ENCODE results near the gene TSEN54. TPM values are rescaled to one million over a fixed set of nuclear protein-coding genes. Genes with fewer than 3 reads are reported as not detected.
A peak's percentile ranks its signal among the peaks of the same experiment; 100 is the strongest.

TSEN54 gene
- total and polyA plus RNA-seq, 8 donors = 14.9 to 105 (median 19.5) TPM

DNA sequence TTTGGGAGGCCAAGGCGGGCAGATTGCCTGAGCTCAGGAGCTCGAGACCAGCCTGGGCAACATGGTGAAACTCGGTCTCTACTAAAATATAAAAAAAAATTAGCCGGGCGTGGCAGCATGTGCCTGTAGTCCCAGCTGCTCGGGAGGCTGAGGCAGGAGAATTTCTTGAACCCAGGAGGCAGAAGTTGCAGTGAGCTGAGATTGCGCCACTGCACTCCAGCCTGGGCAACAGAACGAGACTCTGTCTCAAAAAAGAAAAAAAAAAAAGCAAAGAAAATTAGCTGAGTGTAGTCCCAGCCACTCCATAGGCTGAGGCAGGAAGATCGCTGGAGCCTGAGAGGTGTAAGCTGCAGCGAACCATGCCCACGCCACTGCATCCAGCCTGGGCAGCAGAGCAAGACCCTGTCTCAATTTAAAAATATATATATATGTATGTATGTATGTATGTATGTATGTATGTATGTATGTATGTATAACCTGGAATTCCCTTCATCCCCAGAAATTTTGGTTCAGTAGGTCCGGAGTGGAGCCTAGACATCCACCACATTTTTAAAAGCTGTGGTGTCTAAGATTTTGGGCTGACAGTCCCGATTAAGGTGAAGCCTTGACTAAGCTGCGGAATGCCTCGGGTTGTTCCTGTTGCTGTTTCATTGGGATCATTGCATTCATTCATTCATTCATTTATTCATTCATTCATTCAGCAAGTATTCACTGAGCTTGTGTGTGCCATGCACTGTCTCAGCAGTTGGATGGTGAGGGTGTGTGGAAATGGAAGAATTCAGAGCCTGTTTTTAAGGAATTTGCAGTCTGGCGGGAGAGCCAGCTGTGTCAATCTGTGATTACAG, 34.0 kb upstream of the TSEN54 start:
- no peaks in the 10 kb centered on the region for H3K9me3 ChIP-seq
- H3K27ac ChIP-seq = no peak overlapping the region
- H3K4me3 ChIP-seq = no peak overlapping the region
- ATAC-seq (no peak), FAIRE-seq (no peak), DNase-seq (no peak)
- intact Hi-C loops (cut with DNase I) = no loop called here
- no peaks in the 10 kb centered on the region for H3K4me1 ChIP-seq
- WGBS, 2 donors = 84 to 89% methylated on average over 16 of the region's 16 CpGs
- no peaks in the 10 kb centered on the region for H3K36me3 ChIP-seq
- H3K27me3 ChIP-seq = no peaks in the 10 kb centered on the region
- no peak for TF ChIP-seq CTCF (IDR thresholded peaks at IDR 0.05)

DNA sequence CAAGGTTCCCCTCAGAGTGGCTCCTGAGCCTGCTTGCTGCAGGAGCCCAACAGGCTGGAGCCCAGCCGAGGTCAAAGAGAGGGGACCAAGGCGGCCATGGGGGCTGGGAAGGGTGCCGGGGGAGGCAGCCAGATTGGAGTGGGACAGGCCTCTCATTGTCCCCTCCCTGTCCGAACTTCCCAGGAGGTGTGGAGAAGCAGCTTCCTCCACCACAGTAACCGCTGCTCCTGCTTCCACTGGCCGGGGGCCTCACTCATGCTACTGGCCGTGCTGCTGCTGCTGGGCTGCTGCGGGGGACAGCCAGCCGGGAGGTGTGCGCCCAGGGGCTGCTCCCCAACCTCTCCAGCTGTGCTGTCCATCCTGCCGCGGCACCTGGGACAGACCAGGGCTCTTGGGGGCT, 30.6 kb upstream of the TSEN54 start:
- no peak for FAIRE-seq
- no peak overlapping the region for H3K4me3 ChIP-seq
- intact Hi-C loops (cut with DNase I) = no loop called here
- WGBS, 2 donors = 89 to 94% methylated on average over 12 of the region's 12 CpGs
- H3K27ac ChIP-seq = no peak overlapping the region
- ATAC-seq = no peak
- H3K36me3 ChIP-seq = no peaks in the 10 kb centered on the region
- peak in 1 of 6 donors; percentile 47 for DNase-seq
- peaks cover 0 to 10% (median 0%) of the 10 kb centered on the region in 3 donors for H3K4me1 ChIP-seq
- H3K27me3 ChIP-seq = no peaks in the 10 kb centered on the region
- no peak for TF ChIP-seq CTCF (IDR thresholded peaks at IDR 0.05)
- H3K9me3 ChIP-seq = no peaks in the 10 kb centered on the region

GRCh38 chr17:75486151-75486550, 30.2 kb upstream of the TSEN54 start:
- FAIRE-seq (no peak), ATAC-seq (no peak), DNase-seq (no peak)
- H3K27me3 ChIP-seq = no peaks in the 10 kb centered on the region
- H3K4me3 ChIP-seq = no peak overlapping the region
- 91 to 94% methylated on average over 14 of the region's 14 CpGs for WGBS, 2 donors
- intact Hi-C loops (cut with DNase I) = no loop called here
- TF ChIP-seq CTCF (IDR thresholded peaks at IDR 0.05) = no peak
- peaks cover 0 to 11% (median 0%) of the 10 kb centered on the region in 3 donors for H3K4me1 ChIP-seq
- no peaks in the 10 kb centered on the region for H3K9me3 ChIP-seq
- no peaks in the 10 kb centered on the region for H3K36me3 ChIP-seq
- H3K27ac ChIP-seq = no peak overlapping the region

- Histone ChIP-seq H3K27ac (peak overlapping the region in 2 of 4 donors; percentile 7 to 8), H3K27me3 (no peaks in the 10 kb centered on the region), H3K4me3 (no peak overlapping the region), H3K36me3 (no peaks in the 10 kb centered on the region), H3K4me1 (peaks cover 0 to 11% (median 0%) of the 10 kb centered on the region in 3 donors), H3K9me3 (no peaks in the 10 kb centered on the region)
- TF ChIP-seq CTCF (IDR thresholded peaks at IDR 0.05) = no peak
- intact Hi-C loops (cut with DNase I) = no loop called here
- DNase-seq = no peak
- FAIRE-seq = no peak
- ATAC-seq = no peak
- 81 to 85% methylated on average over 5 of the region's 5 CpGs for WGBS, 2 donors
Observed at GRCh38 chr17:75486951-75487350, 29.4 kb upstream of the TSEN54 start.
